BLaER1 (cell line): ENCODE measurements around the gene NRP2.
A peak's percentile ranks its signal among the peaks of the same experiment; 100 is the strongest.

Experiments
- H3K27ac ChIP-seq: shearing (Covaris generic); formaldehyde crosslinking; 2 replicates; pipeline ENCODE4 v1.8.1; 2022
- H3K27me3 ChIP-seq: shearing (Covaris generic); formaldehyde crosslinking; 2 replicates; pipeline ENCODE4 v1.8.1; 2022
- H3K36me3 ChIP-seq: shearing (Covaris generic); formaldehyde crosslinking; 2 replicates; pipeline ENCODE4 v1.8.1; 2022
- H3K4me1 ChIP-seq: shearing (Covaris generic); formaldehyde crosslinking; 2 replicates; pipeline ENCODE4 v1.8.1; 2022
- H3K4me2 ChIP-seq: shearing (Covaris generic); formaldehyde crosslinking; 2 replicates; pipeline ENCODE4 v1.8.1; 2022
- H3K4me3 ChIP-seq: shearing (Covaris generic); formaldehyde crosslinking; 2 replicates; pipeline ENCODE4 v1.8.1; 2022
- H3K9ac ChIP-seq: shearing (Covaris generic); formaldehyde crosslinking; 2 replicates; pipeline ENCODE4 v1.8.1; 2022
- H3K9me3 ChIP-seq: shearing (Covaris generic); formaldehyde crosslinking; 2 replicates; pipeline ENCODE4 v1.8.1; 2022
- H4K20me1 ChIP-seq: shearing (Covaris generic); formaldehyde crosslinking; 2 replicates; pipeline ENCODE4 v1.8.1; 2022
- Cebpa-rat ChIP-seq: shearing (Covaris generic); IDR thresholded peaks from 2 replicates; pipeline ENCODE4 v1.8.1; 2022

Gene NRP2

DNA sequence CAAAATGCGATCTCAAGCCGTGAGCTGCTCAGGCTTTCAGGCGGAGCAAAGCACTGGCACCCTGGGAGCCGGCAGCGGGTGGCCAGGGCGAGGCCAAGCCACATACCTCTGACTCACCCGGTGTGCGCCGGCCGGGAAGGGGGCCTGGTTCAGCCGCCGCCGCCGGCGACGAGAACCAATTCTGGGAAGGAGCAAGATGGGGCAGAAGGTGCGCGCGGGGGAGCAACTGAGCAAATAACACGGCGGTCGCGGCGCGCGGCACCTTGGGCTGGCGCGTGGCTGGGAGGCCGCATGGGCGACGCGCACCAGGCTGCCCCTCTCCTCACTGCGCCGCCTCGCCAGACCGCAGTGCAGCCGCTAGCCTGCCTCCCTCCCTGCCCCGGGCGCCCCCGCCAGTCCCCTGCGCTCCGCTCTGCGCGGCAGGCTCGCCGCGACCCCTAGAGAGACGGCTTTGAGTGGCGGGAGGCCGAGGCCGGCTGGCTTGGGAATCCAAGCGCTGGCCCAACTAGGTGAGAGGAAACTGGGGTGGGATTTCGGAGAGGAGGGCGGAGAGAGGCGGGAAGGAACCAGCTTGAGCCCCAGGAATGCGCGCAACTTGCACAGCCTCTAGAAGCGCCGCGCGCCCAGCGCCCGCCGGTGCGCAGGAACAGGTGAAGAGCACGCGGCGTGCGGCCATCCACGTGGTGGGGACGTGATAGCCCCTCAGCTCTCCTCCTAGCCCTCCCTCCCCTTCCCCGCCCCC is 3.2 kb downstream of the NRP2 start:
- H3K4me1 ChIP-seq, result peaks cover 69% of the 10 kb centered on the region
- TF ChIP-seq Cebpa-rat, result no peak
- H3K9ac ChIP-seq, result peak overlapping the region; percentile 69
- H3K9me3 ChIP-seq, result no peaks in the 10 kb centered on the region
- peak overlapping the region; percentile 56 for H3K27ac ChIP-seq
- peak overlapping the region; percentile 93 for H3K4me2 ChIP-seq
- peaks cover 55% of the 10 kb centered on the region for H3K27me3 ChIP-seq
- no peaks in the 10 kb centered on the region for H3K36me3 ChIP-seq
- H3K4me3 ChIP-seq, result peak overlapping the region; percentile 71
- no peaks in the 10 kb centered on the region for H4K20me1 ChIP-seq

DNA sequence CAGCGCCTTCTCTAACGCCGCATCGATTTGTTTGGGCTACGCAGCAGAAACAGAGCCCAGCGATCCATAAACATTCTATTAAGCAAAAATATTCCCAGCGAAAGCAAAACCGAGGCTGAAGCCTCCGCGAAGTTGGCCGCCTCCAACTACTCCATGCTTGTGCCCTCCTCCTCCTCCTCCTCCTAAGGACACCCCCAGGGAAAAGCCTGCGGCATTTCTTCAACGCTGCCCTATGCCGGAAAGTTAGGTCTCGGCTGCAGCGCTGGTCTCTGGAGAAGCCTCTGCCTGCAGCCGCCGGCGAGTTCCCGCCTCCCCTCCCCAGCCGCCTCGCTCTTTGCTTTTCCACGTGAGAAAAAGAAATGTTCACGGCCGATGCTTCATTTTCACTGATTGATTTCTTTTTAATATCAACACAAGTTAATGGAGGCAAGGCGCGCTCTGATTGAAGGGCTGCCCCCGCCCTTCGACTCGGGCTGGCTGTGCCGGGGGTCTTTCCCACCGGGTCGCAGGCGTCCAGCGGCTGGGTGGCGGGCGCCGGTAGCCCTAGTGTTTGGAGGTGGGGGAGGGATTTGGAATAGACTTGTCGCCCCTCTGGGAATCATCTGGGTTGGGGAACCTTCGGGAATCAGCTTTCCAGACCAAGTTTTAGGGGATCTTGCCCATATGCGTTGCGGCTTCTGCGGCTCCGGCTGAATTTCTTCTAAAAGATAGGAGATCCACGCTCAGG is 3.9 kb downstream of the NRP2 start:
- H3K4me1 ChIP-seq, result peaks cover 62% of the 10 kb centered on the region
- H3K27ac ChIP-seq, result no peak overlapping the region; the same call in 1 of the 2 replicates
- H3K4me2 ChIP-seq, result peak overlapping the region; percentile 93
- no peaks in the 10 kb centered on the region for H3K36me3 ChIP-seq
- peak overlapping the region; percentile 69 for H3K9ac ChIP-seq
- peaks cover 55% of the 10 kb centered on the region for H3K27me3 ChIP-seq
- no peaks in the 10 kb centered on the region for H4K20me1 ChIP-seq
- H3K9me3 ChIP-seq, result no peaks in the 10 kb centered on the region
- peak overlapping the region; percentile 71 for H3K4me3 ChIP-seq
- TF ChIP-seq Cebpa-rat, result no peak

DNA sequence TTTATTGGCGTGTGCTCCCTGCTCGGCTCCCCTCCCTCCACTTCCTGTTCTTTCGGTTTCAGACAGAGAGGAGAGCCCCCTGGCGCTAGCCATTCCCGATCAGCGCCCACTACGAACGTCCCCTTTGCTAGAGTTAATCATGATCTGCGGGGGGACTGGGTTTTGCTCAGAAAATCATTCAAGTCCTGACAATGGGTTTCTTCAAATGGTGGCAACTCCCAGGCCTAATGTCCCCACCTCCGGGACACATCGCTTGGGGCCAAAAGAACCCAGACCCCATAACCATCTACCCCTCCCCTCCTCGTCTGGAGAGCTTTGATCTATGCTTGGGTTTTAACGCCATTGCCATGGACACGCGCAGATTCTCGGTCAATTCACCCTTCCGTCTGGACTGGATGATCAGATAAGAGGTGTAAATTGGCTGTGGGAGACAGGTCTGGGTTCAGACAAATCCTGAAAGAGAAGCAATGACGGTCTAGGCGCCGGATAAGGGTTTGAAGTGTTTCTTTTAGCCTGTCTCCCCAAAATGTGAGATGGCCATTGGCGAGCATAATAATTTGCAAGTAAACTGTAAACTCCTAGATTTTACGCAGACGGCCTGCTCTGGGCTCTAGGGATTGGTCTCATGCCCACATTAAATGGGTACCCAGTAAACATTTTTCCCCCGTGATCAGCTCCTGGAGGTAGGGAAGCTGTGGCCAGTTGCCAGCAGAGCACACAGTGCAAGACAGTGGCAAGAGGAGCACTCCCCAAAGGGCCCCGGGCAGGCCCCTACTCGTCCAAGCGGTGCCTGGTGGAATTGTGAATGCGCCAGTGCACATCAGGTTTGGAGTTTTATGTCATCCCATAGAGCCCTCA is 4.7 kb downstream of the NRP2 start:
- no peaks in the 10 kb centered on the region for H4K20me1 ChIP-seq
- peak overlapping the region; percentile 69 for H3K9ac ChIP-seq
- peaks cover 55% of the 10 kb centered on the region for H3K27me3 ChIP-seq
- no peaks in the 10 kb centered on the region for H3K36me3 ChIP-seq
- no peak overlapping the region for H3K27ac ChIP-seq
- no peaks in the 10 kb centered on the region for H3K9me3 ChIP-seq
- H3K4me3 ChIP-seq, result peak overlapping the region; percentile 71
- peak overlapping the region; percentile 93 for H3K4me2 ChIP-seq
- peaks cover 55% of the 10 kb centered on the region for H3K4me1 ChIP-seq
- no peak for TF ChIP-seq Cebpa-rat

DNA sequence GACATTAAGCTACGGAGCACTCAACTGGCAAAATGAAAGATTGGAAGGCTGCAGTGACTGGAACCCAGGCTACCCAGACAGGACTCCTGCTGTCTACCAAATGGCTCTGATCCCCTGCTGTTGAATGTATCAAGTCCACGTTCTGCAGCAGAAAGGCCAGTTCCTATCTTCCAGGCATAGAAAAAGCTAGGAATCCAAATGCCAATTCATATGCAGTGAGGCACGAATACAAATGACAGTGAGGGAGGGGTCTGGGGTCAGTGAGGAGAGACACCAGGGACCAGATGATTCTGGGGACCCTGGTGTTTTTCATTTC is 5.3 kb downstream of the NRP2 start:
- Histone ChIP-seq H3K9me3 (no peaks in the 10 kb centered on the region), H3K36me3 (no peaks in the 10 kb centered on the region), H3K9ac (no peak overlapping the region), H4K20me1 (no peaks in the 10 kb centered on the region), H3K4me1 (peaks cover 55% of the 10 kb centered on the region), H3K27ac (no peak overlapping the region), H3K4me3 (no peak overlapping the region), H3K4me2 (peak overlapping the region; percentile 93; the same call in 1 of the 2 replicates), H3K27me3 (peaks cover 53% of the 10 kb centered on the region)
- no peak for TF ChIP-seq Cebpa-rat

DNA sequence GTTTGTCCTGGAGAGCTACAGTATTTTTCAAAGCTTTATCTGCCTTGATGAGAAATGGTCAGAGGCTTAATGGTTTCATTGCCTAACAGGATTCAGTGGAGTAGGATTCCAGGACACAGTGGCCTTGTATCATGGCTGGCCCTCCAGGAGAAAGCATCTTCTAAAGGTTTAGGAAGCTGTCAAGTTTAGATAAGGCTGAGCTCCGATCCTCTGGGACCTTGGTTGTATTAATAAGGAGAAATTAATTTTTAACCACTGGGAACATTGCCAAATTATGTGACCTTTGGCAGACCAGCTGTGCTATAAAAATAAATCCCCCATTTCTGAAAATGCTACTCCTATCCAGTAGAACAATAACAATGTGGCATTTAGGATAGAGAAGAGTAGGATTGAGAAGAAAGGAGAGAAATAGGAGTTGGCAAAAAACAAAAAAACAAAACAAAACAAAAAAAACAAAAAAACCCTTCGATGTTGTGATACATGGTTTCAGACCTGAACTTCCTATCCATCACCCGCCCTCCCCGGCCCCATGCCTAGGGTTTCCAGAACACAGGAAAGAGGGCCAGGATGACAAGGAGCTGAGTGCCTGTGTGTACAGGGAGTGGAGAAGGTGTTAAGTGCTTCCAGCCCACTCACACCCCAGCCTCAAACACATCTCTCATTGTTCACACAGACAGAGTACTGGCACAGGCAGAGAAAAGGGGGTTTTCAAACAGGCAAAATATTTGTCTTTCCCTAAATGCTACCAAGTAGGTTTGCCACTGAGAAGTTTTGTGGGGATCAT is 6.3 kb downstream of the NRP2 start:
- H3K4me2 ChIP-seq, result peak overlapping the region; percentile 23; the same call in 1 of the 2 replicates
- peaks cover 45% of the 10 kb centered on the region for H3K4me1 ChIP-seq
- no peak for TF ChIP-seq Cebpa-rat
- H4K20me1 ChIP-seq, result no peaks in the 10 kb centered on the region
- no peak overlapping the region for H3K9ac ChIP-seq
- no peaks in the 10 kb centered on the region for H3K9me3 ChIP-seq
- peaks cover 43% of the 10 kb centered on the region for H3K27me3 ChIP-seq
- no peak overlapping the region for H3K4me3 ChIP-seq
- H3K27ac ChIP-seq, result no peak overlapping the region
- H3K36me3 ChIP-seq, result no peaks in the 10 kb centered on the region

DNA sequence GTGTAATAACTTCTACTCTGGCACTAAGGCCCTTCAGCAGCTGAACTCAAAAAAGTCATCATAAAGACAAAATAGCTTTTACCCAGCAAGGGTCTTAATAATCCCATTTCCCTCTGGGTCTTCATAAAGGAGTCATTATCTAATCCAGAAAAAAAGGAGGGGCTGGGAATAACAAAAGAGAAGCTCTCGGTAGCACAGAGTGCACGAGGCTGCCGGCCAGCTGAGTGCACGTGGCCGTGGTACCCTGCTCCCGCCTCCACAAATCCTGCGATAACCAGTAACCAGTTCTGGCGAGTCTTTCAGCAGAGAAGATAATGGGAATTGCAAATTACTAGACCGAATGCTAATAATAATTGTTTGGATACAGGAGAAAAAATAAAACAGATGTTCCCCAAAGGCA is 7.5 kb downstream of the NRP2 start:
- Histone ChIP-seq H3K9me3 (no peaks in the 10 kb centered on the region), H3K9ac (no peak overlapping the region), H3K27me3 (peaks cover 30% of the 10 kb centered on the region), H3K4me1 (peaks cover 33% of the 10 kb centered on the region), H4K20me1 (no peaks in the 10 kb centered on the region), H3K4me3 (no peak overlapping the region), H3K27ac (no peak overlapping the region), H3K36me3 (no peaks in the 10 kb centered on the region), H3K4me2 (no peak overlapping the region)
- no peak for TF ChIP-seq Cebpa-rat

DNA sequence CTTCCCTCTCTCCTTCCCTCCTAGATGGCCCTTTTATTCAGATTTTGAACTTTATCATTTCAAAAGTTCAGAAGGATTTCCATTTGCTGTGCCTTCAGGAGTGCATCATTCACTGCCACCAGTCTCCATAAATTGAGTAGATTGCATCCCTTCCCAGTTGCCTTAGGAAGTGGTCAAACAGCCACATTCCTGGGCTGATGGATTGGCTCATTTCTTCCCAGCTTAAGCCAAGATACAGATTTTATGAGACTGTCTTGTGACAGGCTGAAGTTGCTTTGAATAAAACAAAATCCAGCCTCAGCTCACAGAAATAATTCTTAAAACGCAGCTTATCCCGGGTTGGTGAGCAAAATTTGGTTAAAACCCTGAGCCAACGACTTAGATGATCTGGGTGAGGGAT is 9.8 kb downstream of the NRP2 start:
- H3K36me3 ChIP-seq, result no peaks in the 10 kb centered on the region
- peaks cover 13% of the 10 kb centered on the region for H3K4me1 ChIP-seq
- H3K4me3 ChIP-seq, result no peak overlapping the region
- no peak overlapping the region for H3K4me2 ChIP-seq
- H3K9me3 ChIP-seq, result no peaks in the 10 kb centered on the region
- peaks cover 8% of the 10 kb centered on the region for H3K27me3 ChIP-seq
- H4K20me1 ChIP-seq, result no peaks in the 10 kb centered on the region
- H3K9ac ChIP-seq, result no peak overlapping the region
- H3K27ac ChIP-seq, result no peak overlapping the region
- no peak for TF ChIP-seq Cebpa-rat

GRCh38 chr2:205694256-205694655 is 12.0 kb downstream of the NRP2 start:
- Histone ChIP-seq H3K27me3 (no peaks in the 10 kb centered on the region), H3K4me2 (no peak overlapping the region), H3K4me1 (peaks cover under 1% of the 10 kb centered on the region; the same call in 1 of the 2 replicates), H3K27ac (no peak overlapping the region), H3K4me3 (no peak overlapping the region), H4K20me1 (no peaks in the 10 kb centered on the region), H3K36me3 (no peaks in the 10 kb centered on the region), H3K9me3 (no peaks in the 10 kb centered on the region), H3K9ac (no peak overlapping the region)
- TF ChIP-seq Cebpa-rat, result no peak

DNA sequence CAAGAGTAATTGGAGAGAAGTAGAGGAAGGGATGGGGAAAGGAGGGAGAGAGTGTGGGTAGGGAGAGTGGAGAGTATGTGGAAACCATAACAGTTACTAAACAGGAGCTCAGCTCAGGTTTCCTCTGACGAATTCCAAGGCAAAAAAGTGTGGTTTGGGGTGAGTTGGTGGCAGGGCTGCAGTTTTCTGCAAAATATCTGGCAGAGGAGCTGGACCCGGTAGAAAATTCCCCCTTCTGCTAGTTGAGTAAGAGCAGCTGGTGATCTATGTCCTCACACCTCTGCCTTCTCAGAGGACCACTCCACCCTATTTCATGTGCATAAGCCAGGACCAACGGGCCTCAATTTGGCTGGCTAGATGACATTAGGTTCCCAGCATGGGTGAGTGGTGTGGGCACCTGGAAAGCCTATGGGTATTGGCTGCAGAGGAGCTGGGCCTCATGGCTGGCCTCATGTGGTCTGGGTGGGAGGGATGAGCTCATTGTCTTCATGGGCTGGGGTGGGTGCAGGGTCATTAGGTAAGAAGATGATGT is 13.2 kb downstream of the NRP2 start:
- Histone ChIP-seq H3K9ac (no peak overlapping the region), H4K20me1 (no peaks in the 10 kb centered on the region), H3K9me3 (no peaks in the 10 kb centered on the region), H3K4me2 (no peak overlapping the region), H3K27ac (no peak overlapping the region), H3K4me3 (no peak overlapping the region), H3K36me3 (no peaks in the 10 kb centered on the region), H3K4me1 (peaks cover 13% of the 10 kb centered on the region), H3K27me3 (no peaks in the 10 kb centered on the region)
- no peak for TF ChIP-seq Cebpa-rat
